Renal cortical epithelial cell (primary cell): ENCODE measurements around the gene RAMP3. TPM values are rescaled to one million over a fixed set of nuclear protein-coding genes. Genes with fewer than 3 reads are reported as not detected.
"Not testable (repeated sequence)": the region's sequence is repeated elsewhere in the genome, so short reads cannot be mapped to it uniquely, and the experiment has no call there.

ENCODE experiments used
- DNase-seq: peaks from one replicate; pipeline ENCODE4 v3.0.0-alpha.2; 2011; ENCODE audit warnings: low read depth
- total RNA-seq: library from RNA; depleted of rRNA; stranded (reverse); fragments of >200 nt; gene quantifications from 2 replicates; pipeline ENCODE4 v1.2.3, GENCODE V29; 2014

Gene RAMP3
- total RNA-seq, 1 donor from 2014 or later: 0.40 TPM

DNA sequence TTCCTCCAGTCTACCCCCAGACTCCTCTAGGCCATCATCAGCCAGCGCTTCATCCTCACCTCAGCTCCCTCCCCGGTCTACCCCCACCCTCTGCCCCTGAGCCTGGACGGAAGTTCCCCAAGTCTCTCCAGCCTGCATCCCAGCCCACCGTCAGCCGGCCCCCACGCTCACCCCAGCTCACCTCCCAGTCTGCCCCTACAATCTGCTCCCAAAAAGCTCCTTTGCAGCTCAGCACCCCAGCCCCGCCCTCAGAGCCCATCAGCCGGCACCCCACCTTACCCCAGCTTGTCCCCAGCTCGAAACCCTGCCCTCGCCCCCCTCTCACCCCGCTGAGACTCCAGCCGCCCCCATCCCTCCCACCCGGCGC, 322 bp upstream of the RAMP3 start:
- DNase-seq: no peak

DNA sequence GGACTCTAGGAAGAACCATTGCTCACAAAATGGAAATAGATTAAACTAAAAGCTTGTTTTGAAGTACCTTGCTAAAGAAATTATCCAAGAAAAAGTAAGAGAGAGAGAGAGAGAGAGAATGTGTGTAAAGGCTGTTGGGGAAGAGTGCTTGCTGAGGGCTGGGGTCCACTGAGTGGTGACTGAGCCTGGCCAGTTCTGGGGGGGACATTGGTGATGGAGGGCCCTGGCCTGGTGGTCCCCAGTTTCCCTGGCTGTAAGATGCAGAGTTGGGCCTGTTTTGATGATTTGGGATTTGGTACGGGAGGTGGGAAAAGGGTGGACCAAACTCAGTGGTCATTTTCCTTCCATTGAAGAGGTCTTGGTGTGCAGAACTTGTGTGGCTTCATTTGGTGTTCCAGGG, 880 bp downstream of the RAMP3 start:
- no peak for DNase-seq

DNA sequence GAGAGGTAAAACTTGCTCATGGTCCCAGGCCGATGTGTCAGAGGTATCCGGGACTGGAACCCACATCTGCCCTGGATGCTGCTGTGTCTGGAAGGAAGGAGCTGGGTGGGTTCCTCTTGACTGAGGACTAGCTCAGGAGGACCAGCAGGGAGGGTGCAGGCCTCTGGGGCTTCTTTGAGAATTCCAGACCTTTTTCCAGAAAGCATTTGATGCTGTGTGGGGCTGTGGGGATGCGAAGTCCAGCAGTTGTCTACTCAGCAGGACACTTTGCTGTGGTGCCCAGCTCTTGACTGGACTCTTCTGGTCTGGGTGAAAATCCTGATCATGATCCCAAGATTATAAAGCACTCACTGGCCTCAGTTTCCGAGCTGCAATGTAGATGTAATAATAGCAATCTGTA, 1.7 kb downstream of the RAMP3 start:
- DNase-seq: no peak

DNA sequence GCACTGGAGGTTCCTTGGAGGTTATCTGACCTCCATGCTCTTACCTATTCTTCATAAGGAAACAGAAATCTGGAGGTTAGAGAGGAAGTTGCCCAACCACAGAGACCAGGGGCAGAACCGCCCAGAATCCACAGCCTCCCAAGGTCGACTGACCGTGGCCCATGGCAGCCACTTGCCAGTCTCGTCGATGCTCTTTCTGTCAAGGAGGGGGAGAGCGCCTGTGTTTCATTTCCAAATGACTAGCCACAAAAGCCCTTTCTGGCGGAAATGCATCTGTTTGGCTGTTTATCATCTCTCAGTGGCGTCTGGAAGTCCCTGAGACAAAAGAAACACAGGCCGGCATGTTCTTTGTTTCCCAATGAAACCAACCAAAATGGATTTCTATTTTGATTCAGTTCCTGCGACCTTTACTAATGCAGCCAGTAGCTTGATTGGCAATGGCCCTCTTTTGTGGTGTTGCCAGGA, 2.9 kb downstream of the RAMP3 start:
- DNase-seq: no peak

DNA sequence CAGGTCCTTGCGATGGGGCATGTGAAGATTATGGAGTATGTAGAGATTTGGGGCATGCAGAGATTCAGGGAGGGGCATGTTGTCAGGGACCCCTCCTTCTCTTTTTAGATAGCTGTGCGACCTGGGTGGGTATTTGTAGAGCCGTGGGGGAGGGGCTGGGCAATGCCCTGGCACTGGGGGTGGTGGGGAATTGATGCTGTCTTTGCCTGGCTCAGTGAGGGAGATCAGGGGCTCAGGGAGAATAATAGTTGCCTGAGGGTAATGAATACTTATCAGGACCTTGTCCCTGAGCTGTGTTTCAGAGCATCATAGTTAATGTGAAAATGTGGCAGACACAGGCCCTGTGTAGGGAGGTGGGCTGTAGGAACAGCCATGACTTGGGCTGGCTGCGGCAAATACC, 3.5 kb downstream of the RAMP3 start:
- no peak for DNase-seq

DNA sequence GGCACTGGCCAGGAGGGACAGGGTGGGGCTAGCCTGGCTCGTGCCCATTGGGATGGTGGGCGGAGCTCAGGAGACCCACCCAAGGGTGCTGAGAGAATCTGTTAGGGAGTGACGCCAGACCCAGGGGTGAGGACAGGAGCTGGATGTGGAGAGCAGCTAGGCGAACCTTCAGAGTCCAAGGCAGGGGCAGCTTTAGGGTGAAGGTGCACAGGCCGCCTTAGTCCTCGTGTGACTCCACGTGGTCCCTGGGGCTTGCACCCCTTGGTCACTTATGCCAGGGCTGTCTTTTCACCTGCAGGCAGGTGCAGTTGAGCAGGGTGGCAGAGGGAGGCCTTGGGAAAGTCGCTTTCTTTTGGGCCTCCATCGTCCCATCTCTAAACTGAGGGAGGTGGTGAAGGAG, 4.3 kb downstream of the RAMP3 start:
- DNase-seq: no peak

DNA sequence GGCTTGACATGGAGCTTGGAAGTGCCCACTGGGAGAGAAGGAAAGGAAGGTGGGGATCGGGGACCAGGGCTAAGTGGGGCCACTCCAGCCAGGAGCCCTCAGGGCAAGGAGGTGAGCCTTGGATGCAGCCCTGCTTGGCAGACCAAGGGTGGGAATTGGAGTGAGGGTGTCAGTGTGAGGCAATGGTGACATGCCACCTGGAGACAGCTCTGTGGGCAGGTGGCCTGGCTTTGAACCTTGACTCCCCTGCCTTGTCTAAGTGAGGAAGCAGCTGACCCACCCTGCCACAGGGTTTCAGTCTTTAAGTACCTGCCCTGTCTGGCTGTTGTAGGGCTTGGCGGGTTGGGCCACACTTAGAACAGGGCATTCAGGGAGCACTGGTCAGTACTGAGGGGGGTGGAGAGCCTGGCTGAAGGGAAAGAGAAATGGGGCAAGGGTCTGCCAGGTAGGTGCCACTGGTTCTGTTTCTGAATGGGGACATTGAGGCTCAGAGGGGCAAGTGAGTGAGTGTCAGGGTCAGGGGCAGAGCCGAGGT, 4.8 kb downstream of the RAMP3 start:
- DNase-seq: no peak

DNA sequence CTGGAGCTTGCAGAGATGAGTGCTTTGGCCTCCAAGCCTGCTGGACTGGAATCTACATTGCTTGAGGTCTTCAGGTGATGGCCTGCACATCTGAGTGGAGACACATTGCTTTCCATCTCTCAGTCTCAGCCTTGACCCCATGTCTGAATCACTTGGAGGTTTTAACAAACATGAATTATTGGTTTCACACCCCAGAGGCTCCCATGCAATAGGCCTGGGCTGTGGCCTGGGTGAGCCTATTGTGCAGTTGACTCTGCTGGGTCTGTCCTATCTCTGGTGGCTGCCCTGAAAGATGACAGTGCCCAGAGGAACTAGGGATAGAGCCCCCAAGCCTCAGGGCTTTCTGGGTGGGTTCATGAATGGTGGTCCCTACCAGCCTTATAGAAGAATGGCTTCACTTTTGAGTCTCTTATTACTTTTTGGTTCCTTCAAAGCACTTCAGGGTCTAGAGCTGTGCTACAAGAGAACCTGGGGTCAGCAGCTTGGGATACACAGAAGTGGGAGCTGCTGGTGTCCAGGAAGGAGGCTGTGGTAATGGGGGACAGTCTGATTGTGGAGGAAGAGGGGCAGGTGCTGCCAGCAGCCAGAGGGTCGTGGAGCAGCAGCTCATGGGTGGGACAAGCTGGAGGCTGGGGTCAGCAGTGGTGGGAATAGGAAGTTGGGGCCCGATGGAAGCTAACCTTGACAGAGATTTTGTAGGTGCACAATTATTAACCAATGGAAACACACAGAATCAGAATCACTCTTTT, 5.5 kb downstream of the RAMP3 start:
- DNase-seq: no peak

DNA sequence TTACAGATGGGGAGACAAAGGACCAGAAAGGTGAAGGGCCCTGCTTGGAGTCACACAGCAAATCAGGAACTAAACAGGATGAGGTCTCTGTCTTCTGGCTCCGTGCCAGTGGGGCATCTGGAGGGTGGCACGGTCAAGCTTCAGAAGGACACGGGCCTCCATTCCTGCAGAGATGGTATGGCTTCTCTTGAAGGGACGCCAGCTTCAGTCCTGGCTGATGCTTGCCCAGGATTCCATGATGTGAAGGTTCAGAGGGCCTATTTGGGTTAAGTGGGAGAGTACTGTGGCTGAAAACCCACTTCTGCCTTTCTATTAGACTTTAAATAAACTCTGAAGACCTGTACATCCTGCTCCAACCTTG, 6.1 kb downstream of the RAMP3 start:
- DNase-seq: no peak

DNA sequence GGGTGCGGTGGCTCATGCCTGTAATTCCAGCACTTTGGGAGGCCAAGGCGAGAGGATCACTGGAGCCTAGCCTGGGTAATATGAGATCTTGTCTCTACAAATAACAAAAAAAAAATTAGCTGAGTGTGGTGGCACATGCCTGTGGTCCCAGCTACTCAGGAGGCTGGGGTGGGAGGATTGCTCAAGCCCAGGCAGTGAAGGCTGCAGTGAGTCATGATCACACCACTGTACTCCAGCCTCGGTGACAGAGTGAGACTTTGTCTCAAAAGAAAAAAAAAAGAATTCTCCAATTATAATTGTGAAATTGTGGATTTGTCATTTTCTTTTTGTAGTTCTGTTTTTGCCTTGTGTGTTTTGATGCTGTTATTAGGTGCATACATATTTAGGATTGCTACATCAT, 6.7 kb downstream of the RAMP3 start:
- not testable (repeated sequence) for DNase-seq

DNA sequence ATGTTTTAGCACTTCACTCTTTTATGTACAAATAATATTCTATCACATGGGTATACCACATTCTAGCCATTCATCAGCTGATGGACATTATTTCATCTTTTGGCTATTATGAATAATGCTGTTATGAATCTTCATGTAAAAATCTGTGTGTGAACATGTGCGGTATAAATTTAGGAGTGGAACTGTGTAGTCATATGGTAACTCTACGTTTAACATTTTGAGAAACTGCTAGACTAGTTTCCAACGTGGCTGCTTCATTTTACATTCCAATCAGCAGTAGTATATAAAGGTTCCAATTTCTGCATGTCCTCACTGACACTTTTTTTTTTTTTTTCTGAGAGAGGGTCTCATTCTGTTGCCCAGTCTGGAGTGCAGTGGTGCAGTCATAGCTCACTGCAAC, 8.3 kb downstream of the RAMP3 start:
- DNase-seq: no peak

DNA sequence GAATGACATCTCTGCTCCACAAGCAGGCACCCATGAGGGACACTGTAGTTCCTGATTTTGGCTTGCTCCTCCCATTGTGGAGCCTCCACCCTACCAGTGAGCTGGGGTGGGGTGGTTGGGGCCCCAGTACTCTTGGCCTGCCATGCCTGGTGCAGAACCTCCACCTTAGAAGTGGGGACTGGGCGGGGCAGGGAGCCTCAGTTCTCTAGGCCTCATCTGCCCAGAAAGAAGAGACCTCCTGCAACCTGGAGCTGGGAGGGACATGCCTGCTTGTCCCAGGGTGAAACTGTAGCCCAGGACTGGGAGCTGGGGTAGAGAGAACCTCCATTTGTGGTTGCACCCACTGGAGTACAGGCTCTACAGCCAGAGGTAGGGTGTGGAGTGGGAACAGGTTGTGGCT, 14.4 kb downstream of the RAMP3 start:
- DNase-seq: no peak

DNA sequence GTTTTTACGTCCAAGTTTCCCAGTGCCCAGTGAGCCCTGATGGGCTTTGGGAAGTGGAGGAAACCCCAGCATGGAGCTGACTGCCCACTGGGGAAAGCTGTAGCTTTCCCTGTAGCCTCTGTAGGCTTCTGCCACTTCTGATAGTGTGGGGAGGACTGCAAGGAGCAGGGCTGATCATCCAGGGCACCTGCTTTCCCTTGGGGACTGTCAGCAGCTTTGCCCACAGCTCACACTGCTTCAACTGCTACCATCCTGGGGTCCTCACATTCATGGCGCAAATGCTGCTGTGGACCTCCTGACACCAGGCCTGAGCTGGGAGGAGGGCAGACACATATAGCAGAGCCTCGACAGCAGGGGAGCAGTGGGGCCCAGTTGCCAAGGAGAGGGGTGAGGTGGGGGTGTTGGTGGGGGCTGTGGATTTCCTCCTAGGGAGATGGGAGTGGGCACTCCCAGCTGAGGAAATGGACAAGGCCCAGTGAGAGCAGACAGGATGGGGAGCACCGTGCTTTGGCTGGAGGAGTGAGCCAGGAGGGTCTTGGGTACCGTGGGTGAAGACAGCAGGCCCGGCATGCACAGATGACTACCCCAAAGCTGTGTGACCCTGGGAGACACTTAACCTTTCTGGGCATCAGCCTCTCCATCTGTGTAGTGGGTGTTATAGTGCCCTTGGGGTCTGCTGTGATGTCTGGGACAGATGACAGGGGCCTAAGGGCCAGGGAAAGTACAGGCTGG, 16.2 kb downstream of the RAMP3 start:
- DNase-seq: no peak

DNA sequence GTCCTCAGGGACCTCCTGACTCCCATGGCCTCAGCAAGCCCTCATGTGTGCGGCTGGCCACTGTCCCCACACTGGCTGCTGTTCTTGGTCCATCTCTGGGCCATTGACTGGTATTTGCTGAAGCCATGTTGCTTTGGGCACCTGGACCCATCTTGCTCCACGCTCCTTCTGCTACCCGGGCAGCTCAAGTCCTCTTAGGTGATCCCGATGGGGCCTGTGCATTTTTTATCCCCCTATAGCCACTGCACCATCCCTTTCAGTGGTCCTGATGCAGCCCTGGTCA, 16.7 kb downstream of the RAMP3 start:
- DNase-seq: no peak

DNA sequence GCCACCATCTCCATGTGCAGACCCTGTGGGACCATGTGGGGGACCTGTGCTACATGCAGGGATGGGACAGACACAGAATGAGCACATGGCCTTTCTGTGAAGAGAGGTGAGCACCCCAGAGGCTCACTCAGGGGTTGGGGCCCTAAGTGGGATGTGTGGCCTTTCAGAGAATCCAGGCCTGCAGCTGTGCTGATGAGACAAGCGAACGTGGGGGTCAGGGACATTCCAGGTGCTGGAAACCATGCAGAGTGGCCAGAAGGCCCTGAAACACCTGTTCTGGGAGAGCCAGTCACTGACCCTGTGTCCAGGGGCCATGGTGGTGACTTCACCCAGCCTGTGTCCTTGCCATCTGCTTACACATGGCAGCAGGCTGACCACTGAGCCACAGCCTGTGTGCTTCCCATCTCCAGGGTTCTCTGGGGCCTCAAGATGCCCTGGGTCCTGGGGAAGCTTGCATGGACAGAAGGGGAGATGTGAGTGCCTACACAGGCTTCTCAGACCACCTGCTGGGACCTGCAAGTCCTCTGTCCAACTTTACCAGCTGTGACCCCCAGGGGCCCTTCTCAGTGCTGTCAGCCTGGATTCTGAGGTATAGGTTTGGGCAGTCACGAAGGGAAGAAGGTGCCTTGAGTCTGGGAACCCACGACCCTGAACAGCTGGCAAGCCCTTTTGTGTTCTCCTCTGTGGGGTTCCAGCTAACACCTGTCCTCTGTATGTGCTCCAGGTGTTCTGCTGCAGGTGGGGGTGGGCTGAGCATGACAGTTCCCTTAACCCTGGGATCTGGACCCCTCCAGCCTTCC, 17.6 kb downstream of the RAMP3 start:
- no peak for DNase-seq

DNA sequence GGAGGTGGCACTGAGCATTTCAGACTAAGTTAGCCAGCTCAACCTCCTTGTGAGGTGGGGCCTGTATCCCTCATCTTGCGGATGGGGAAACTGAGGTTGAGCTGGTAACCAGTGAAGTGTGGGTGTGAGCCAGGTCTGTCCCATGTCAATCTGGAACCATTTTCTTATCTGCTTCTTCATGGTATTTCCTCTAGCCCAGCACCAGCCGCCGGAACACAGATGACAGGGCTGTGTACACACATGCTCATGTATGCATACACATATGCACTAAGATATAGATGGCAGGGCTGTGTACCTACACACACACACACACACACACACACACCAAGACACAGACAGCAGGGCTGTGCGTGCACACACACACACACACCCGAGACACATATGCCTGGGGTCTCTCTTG, 18.5 kb downstream of the RAMP3 start:
- DNase-seq: no peak

DNA sequence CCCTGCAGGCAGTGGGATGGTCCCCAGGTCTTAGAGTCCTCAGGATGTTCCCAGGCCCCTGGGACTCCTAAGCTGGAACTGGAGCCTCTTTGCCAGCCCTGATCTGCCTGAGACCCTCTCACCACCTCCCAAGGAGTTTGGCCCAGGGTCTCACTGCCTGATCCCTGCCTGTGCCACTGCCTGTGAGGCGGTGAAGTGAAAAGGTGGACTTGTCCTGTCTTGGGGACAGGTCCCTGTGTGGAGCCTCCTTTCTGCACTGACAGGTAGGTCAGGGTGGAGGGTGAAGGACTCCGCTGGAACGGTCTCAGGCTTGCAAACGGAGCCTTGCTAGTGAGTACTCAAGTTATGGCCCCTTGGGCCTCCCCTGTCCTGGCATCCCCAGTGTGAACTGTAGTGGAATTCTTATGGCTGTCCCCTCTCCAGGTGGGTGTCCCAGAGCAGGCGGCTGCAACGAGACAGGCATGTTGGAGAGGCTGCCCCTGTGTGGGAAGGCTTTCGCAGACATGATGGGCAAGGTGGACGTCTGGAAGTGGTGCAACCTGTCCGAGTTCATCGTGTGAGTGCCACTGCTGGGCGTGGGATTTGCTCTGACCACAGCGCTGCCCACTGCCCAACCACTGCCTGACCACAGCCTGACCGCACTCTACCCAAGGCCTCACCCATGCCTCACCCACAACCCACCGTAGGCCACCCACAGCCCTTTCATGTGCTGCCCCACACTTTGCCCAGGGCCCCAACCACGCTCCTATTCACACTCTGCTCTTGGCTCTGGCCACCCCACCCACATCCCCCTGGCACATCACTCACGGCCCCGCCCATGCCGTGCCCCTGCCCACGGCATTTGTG, 19.5 kb downstream of the RAMP3 start:
- no peak for DNase-seq

DNA sequence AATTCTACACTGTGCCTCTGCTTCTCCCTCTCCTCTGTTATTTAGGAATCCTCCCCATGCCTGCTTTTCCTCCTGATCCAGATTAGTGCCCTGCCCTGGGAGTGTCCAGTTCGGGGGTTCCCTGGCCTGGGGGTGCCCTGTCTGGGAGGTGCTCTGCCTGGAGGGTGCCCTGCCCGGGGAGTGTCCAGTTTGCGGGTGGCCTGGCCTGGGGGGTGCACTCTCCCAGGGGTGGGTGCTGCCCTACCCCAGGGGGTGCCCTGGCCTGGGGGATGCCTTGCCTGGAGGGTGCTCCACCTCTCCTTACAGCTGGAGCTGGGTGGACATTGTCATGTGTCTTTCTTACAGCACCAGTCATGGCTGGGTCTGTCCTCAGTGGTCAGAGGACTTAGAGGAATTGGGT, 20.2 kb downstream of the RAMP3 start:
- DNase-seq: no peak

DNA sequence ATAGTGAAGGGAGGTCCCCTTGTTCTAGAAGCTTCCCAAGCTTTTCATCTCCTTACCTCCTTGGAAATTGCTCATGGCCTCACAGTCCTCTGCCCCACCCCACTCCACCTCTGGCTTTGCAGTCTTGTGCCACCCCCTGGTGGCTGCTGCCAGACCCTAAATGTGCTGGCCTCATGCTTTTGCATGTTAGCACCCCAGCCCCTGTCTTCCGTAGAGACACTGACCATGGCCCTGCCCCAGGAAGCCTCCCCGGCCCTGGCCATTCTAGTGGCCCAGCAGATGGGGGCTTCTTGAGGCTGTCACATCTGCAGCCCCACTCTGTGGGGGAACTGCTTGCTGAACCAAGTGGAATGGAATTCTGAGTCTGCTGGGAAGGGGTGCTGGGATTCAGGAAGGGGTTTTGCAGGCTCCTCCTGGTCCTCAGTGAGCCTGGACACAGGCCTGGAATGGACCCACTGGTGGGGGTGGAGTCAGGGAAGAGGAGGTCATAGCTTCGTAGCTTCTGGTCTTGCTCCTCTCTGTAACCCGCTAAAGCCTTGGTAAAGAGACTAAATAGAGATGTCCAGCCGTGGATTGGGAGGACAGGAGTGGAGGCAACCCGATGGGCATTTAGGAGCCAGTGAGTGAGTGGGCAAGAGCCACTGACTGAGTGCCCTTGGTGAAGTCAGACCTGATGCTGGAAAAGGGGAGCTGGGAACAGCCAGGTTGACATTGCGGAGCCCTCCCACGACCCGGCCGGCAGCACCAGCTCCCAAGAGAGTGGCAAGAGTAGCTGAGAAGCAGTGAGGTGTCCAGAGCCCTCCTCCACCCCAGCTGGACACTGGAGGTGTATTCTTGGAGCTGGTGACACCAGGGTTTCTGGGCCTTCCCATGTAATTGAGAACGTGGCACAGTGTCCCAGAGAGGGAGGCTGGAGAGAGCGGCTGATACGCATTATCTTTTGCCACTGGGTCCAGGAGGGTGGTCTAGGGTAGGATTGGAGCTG, 20.9 kb downstream of the RAMP3 start:
- no peak for DNase-seq

DNA sequence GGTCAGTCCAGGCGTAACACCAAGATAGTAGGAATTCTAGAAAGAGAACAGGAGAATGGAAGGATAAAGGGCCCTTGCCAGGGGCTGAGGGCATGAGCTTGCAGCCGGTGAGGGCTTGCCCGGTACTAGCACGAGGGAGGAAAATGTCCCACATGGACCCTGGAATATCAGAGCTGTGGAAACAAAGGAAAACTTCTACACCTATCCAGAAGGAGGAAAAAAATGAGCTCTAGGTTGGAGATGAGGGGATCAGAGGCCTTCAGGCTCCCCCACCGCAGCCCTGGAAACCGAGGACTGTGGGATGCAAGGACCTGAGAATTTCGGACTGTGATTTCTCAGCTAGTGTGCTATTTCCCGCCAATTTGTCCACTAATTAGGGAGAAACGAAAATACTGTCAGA, 22.1 kb downstream of the RAMP3 start:
- DNase-seq: no peak
